Measurements from ENCODE around the gene ALDH8A1. TPM values are rescaled to one million over a fixed set of nuclear protein-coding genes. Genes with fewer than 3 reads are reported as not detected.

ALDH8A1 gene
- total RNA-seq, 2 experiments from 2014 or later, result not detected

DNA sequence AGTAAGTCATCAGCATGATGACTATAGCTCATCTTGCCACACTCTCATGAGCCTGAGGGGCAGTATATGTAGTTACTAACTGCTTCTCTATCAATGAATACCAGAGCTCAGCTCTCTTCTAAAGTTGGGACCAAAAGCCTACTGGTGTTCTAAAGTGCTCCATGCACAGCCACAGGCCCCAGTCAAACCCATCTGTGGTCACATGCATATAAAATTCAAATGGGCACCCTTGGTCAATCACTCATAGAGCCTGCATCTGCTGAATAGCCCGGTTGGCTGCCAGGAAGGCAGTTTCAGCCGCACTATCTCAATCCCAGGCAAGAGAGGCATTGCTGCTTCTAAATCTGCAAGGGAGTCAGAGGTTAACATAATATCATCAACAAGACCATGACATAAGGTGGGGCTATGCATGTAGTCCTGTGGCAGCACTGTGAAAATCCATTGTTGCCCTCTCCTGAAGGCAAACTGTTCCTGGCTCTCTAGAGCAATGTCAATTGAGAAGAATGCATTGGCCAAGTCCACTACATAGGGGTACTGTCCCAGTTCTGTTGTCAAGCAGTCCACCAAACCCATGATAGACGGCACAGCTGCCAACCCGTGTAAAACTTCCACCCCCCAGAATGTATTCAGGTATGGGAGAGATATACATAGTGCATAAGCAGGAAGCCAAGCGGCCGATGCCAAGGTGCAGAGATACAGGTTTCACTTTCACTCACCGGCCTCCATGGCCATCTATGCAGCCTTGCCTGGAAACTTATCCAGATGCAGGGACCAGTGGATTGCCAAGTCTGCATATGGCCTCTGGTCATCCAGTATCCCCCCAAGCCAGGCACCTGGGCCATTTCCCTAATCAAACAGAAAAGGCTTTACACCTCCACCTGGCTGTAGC is 76.2 kb downstream of the ALDH8A1 start:
- H3K4me2 ChIP-seq (ENCODE audit: low read length), result peak overlapping the region; percentile 9; the same call in 1 of the 2 replicates
- peaks cover 14% of the 10 kb centered on the region; the same call in 1 of the 2 replicates for H3K36me3 ChIP-seq (ENCODE audit: insufficient read depth, low read length)
- no peaks in the 10 kb centered on the region for H3K9me2 ChIP-seq (ENCODE audit: insufficient read depth, low read length)
- peaks cover 42% of the 10 kb centered on the region for H3K9me3 ChIP-seq (ENCODE audit: low read length)
- DNase-seq (ENCODE audit: low spot score), result peak; percentile 34
- BruUV-seq (replicated peaks), result no TSS peak
- TF ChIP-seq, protein P1, sequence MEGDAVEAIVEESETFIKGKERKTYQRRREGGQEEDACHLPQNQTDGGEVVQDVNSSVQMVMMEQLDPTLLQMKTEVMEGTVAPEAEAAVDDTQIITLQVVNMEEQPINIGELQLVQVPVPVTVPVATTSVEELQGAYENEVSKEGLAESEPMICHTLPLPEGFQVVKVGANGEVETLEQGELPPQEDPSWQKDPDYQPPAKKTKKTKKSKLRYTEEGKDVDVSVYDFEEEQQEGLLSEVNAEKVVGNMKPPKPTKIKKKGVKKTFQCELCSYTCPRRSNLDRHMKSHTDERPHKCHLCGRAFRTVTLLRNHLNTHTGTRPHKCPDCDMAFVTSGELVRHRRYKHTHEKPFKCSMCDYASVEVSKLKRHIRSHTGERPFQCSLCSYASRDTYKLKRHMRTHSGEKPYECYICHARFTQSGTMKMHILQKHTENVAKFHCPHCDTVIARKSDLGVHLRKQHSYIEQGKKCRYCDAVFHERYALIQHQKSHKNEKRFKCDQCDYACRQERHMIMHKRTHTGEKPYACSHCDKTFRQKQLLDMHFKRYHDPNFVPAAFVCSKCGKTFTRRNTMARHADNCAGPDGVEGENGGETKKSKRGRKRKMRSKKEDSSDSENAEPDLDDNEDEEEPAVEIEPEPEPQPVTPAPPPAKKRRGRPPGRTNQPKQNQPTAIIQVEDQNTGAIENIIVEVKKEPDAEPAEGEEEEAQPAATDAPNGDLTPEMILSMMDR (conservative IDR thresholded peaks at IDR 0.05; ENCODE audit: low read length), result no peak
- no peak for TF ChIP-seq EZH2phosphoT487 (IDR thresholded peaks at IDR 0.05; ENCODE audit: borderline replicate concordance, low read depth, low read length)
- no peaks in the 10 kb centered on the region for H4K20me1 ChIP-seq (ENCODE audit: insufficient read depth, low read length)
- CTCF ChIA-PET (ENCODE audit: unreplicated experiment), result no interaction called here
- H3K4me1 ChIP-seq (ENCODE audit: insufficient read depth, low read length, poor library complexity, severe bottlenecking), result peaks cover 45% of the 10 kb centered on the region
- H3K79me2 ChIP-seq (ENCODE audit: insufficient read depth, low read depth, low read length), result no peaks in the 10 kb centered on the region
- intact Hi-C loops (cut with micrococcal nuclease; ENCODE audit: unreplicated experiment), result loop anchor here (5.0 to 10.0 kb wide), 3 partner anchors 46 to 696 kb away; no protein-coding TSS in a partner anchor
- H3K27ac ChIP-seq (ENCODE audit: low read depth, low read length, poor library complexity, severe bottlenecking), result peak overlapping the region; percentile 26
- no peak overlapping the region for H2AFZ ChIP-seq (ENCODE audit: low read length)
- POLR2A ChIA-PET, result interaction anchor here (0.6 to 1.2 kb wide), 3 partner anchors 9 to 47 kb away, joined by 3 to 4 read pairs (median 3); no protein-coding TSS in a partner anchor
- no peak overlapping the region for H3K4me3 ChIP-seq (ENCODE audit: low read depth, low read length, poor library complexity, severe bottlenecking)

DNA sequence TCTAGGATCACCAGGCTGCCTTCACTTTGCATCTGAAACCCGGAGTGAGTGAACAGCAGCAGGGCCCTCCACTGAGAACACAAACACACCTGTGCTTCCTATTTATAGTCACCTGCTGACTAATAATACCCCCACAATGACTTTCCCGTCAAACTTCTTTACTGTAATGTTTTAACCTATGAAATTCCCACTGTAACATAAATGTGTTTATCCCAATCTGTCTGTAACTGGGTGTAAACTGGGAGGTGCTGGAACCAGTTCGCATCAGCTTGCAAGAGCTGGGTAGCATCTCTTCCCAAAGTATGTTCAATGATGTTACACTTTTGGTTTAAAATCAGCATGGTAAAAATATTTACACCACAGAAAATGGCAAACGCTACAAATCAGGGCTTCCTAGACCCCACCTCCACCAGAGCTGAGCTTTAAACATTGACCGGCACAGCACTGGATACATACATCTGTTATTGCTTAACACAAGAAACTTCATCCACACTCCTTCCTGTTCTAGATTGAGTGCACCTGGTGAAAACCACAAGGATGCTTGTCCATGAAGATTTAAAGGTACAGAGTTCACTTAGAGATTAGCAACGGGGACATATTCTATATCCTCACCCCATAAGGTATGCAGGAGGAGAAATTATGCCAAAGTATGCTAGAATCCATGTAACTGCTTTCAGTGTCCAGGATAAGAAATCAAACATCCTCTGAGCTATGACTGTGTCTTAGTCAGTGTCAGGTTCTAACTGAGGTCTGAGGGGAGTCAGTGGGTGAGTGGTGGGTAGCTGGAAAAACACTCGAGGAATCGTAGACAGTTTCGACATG is 79.0 kb downstream of the ALDH8A1 start:
- H3K9me2 ChIP-seq (ENCODE audit: insufficient read depth, low read length), result no peaks in the 10 kb centered on the region
- H3K4me1 ChIP-seq (ENCODE audit: insufficient read depth, low read length, poor library complexity, severe bottlenecking), result peaks cover 68% of the 10 kb centered on the region
- no peaks in the 10 kb centered on the region for H3K79me2 ChIP-seq (ENCODE audit: insufficient read depth, low read depth, low read length)
- H3K4me2 ChIP-seq (ENCODE audit: low read length), result peak overlapping the region; percentile 94
- peak overlapping the region; percentile 69; the same call in 1 of the 2 replicates for H2AFZ ChIP-seq (ENCODE audit: low read length)
- intact Hi-C loops (cut with micrococcal nuclease; ENCODE audit: unreplicated experiment), result loop anchor here (5.0 to 10.0 kb wide), 3 partner anchors 44 to 694 kb away; no protein-coding TSS in a partner anchor
- no peaks in the 10 kb centered on the region for H4K20me1 ChIP-seq (ENCODE audit: insufficient read depth, low read length)
- BruUV-seq (replicated peaks), result no TSS peak
- POLR2A ChIA-PET, result interaction anchor here (0.5 to 2.9 kb wide), 11 partner anchors 9 to 922 kb away, joined by 3 to 12 read pairs (median 4); no protein-coding TSS in a partner anchor
- peaks cover 10% of the 10 kb centered on the region; the same call in 1 of the 2 replicates for H3K36me3 ChIP-seq (ENCODE audit: insufficient read depth, low read length)
- H3K9me3 ChIP-seq (ENCODE audit: low read length), result peaks cover 38% of the 10 kb centered on the region
- TF ChIP-seq, protein P1 (conservative IDR thresholded peaks at IDR 0.05; ENCODE audit: low read length), result no peak
- no peak for TF ChIP-seq EZH2phosphoT487 (IDR thresholded peaks at IDR 0.05; ENCODE audit: borderline replicate concordance, low read depth, low read length)
- CTCF ChIA-PET (ENCODE audit: unreplicated experiment), result interaction anchor here (0.6 kb wide), 1 partner anchor 238 kb away, joined by 3 read pairs; no protein-coding TSS in a partner anchor
- peak overlapping the region; percentile 60 for H3K4me3 ChIP-seq (ENCODE audit: low read depth, low read length, poor library complexity, severe bottlenecking)
- DNase-seq (ENCODE audit: low spot score), result peak; percentile 94
- H3K27ac ChIP-seq (ENCODE audit: low read depth, low read length, poor library complexity, severe bottlenecking), result peak overlapping the region; percentile 99

Measured in OCI-LY7 (cell line).